Measurements from ENCODE around the gene ADGRV1.
"Not testable (repeated sequence)": the region's sequence is repeated elsewhere in the genome, so short reads cannot be mapped to it uniquely, and the experiment has no call there.

ADGRV1 gene

DNA sequence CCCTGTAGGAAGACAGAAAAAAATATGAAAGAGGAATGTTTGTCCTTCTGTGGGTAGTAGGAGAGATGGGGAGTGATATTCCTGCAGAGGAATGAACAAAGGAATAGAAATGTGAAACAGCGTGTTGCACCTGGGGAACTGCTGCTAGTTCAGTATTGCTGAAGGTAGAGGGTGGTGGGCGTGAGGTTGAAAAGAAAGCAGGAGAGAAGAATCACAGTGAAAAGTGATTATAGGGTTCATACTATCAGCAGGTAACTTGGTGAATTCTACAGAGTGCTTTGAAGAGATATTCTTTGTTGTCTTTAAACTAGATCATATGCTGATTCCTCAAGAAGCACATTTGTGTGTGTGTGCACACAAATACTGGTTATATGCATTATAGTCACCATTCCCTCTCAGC, 95.6 kb downstream of the ADGRV1 start:
- in situ Hi-C loops (cut with MboI; ENCODE audit: low sequenced_read_pairs, unreplicated experiment) = no loop called here
- TF ChIP-seq, protein P1, sequence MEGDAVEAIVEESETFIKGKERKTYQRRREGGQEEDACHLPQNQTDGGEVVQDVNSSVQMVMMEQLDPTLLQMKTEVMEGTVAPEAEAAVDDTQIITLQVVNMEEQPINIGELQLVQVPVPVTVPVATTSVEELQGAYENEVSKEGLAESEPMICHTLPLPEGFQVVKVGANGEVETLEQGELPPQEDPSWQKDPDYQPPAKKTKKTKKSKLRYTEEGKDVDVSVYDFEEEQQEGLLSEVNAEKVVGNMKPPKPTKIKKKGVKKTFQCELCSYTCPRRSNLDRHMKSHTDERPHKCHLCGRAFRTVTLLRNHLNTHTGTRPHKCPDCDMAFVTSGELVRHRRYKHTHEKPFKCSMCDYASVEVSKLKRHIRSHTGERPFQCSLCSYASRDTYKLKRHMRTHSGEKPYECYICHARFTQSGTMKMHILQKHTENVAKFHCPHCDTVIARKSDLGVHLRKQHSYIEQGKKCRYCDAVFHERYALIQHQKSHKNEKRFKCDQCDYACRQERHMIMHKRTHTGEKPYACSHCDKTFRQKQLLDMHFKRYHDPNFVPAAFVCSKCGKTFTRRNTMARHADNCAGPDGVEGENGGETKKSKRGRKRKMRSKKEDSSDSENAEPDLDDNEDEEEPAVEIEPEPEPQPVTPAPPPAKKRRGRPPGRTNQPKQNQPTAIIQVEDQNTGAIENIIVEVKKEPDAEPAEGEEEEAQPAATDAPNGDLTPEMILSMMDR (IDR thresholded peaks at IDR 0.05; ENCODE audit: borderline replicate concordance, control extremely low read depth, extremely low read depth, insufficient read depth, missing control alignments) = no peak
- DNase-seq (ENCODE audit: low spot score) = no peak

GRCh38 chr5:90655423-90655822, 96.8 kb downstream of the ADGRV1 start:
- in situ Hi-C loops (cut with MboI; ENCODE audit: low sequenced_read_pairs, unreplicated experiment) = no loop called here
- no peak for DNase-seq (ENCODE audit: low spot score)
- TF ChIP-seq, protein P1 (IDR thresholded peaks at IDR 0.05; ENCODE audit: borderline replicate concordance, control extremely low read depth, extremely low read depth, insufficient read depth, missing control alignments) = no peak

DNA sequence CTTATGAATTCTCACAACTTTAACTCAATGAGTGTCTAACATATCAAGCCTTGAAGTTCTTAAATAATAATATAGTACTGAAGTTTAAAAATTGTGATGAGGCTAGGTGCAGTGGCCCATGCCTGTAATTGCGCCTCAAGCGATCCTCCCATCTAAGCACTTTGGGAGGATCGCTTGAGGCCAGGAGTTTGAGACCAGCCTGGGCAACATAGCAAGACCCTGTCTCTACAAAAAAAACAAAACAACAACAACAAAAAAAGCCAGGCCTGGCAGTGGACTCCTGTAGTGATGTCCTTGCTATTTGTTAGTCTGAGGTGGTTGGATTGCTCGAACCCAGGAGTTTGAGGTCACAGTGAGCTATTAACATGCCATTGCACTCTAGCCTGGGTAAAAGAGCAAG, 98.4 kb downstream of the ADGRV1 start:
- no peak for DNase-seq (ENCODE audit: low spot score)
- in situ Hi-C loops (cut with MboI; ENCODE audit: low sequenced_read_pairs, unreplicated experiment) = no loop called here
- TF ChIP-seq, protein P1 (IDR thresholded peaks at IDR 0.05; ENCODE audit: borderline replicate concordance, control extremely low read depth, extremely low read depth, insufficient read depth, missing control alignments) = no peak

DNA sequence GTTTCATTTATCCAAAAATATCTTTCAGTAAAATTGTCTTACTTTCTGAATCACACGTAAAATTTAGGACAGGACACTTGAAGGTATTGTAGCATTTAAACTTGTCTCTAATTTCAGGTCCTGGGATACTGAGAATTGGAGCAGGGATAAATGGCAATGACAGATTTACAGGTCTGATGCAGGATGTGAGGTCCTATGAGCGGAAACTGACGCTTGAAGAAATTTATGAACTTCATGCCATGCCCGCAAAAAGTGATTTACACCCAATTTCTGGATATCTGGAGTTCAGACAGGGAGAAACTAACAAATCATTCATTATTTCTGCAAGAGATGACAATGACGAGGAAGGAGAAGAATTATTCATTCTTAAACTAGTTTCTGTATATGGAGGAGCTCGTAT, 99.2 kb downstream of the ADGRV1 start:
- TF ChIP-seq, protein P1 (IDR thresholded peaks at IDR 0.05; ENCODE audit: borderline replicate concordance, control extremely low read depth, extremely low read depth, insufficient read depth, missing control alignments) = no peak
- in situ Hi-C loops (cut with MboI; ENCODE audit: low sequenced_read_pairs, unreplicated experiment) = no loop called here
- no peak for DNase-seq (ENCODE audit: low spot score)

GRCh38 chr5:90658620-90659019, 100.0 kb downstream of the ADGRV1 start:
- TF ChIP-seq, protein P1 (IDR thresholded peaks at IDR 0.05; ENCODE audit: borderline replicate concordance, control extremely low read depth, extremely low read depth, insufficient read depth, missing control alignments) = no peak
- DNase-seq (ENCODE audit: low spot score) = no peak
- in situ Hi-C loops (cut with MboI; ENCODE audit: low sequenced_read_pairs, unreplicated experiment) = no loop called here

DNA sequence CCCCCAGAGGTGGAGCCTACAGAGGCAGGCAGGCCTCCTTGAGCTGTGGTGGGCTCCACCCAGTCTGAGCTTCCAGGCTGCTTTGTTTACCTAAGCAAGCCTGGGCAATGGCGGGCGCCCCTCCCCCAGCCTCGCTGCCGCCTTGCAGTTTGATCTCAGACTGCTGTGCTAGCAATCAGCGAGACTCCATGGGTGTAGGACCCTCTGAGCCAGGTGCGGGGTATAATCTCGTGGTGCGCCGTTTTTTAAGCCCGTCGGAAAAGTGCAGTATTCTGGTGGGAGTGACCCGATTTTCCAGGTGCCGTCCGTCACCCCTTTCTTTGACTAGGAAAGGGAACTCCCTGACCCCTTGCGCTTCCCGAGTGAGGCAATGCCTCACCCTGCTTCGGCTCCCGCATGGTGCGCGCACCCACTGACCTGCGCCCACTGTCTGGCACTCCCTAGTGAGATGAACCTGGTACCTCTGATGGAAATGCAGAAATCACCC, 109.5 kb downstream of the ADGRV1 start:
- in situ Hi-C loops (cut with MboI; ENCODE audit: low sequenced_read_pairs, unreplicated experiment); DNase-seq (ENCODE audit: low spot score): not testable (repeated sequence)

- in situ Hi-C loops (cut with MboI; ENCODE audit: low sequenced_read_pairs, unreplicated experiment) = no loop called here
- TF ChIP-seq, protein P1 (IDR thresholded peaks at IDR 0.05; ENCODE audit: borderline replicate concordance, control extremely low read depth, extremely low read depth, insufficient read depth, missing control alignments) = no peak
- DNase-seq (ENCODE audit: low spot score) = no peak
These were observed 116.6 kb downstream of the ADGRV1 start for GRCh38 chr5:90675222-90675621.

All from GM13976 (cell line).